Measurements from ENCODE around the gene KIAA0825.
"Not testable (repeated sequence)": the region's sequence is repeated elsewhere in the genome, so short reads cannot be mapped to it uniquely, and the experiment has no call there.

KIAA0825 gene

DNA sequence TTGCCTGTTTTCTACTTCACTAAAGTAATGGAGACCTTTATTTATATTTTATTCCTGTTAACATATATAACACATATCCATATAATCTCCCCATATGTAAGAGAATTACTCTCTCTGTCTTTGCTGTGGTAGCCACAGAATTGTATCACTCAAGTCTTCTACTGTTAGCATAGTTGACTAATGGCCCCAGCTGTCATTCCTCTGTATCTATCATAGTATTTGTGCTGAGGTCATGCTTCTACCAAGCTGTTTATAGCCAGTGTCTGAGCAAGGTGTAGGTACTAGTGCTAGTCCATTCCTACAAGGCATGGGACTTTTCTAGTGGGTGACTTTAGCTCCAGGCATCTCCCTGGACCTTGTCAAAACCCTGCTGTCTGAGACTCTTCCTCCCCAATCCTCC is 244.1 kb downstream of the KIAA0825 start:
- no peak for DNase-seq

DNA sequence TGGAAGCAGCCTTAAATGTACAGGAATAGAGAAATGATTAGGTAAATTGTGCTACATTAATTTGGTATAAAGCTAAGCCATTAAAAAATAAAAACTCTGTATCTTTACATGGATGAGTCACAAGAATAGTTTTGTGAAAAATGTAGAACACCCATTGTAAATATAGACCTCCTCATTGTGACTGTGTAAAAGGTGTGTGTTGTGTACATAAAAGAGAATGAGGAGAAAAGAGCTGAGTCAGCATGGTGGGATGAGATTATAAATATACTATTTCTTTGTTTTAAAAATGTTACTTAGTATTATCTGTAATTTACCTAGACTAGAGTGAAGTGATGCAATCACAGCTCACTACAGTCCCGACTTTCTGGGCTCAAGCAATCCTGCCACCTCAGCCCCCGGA is 250.5 kb downstream of the KIAA0825 start:
- DNase-seq: no peak

DNA sequence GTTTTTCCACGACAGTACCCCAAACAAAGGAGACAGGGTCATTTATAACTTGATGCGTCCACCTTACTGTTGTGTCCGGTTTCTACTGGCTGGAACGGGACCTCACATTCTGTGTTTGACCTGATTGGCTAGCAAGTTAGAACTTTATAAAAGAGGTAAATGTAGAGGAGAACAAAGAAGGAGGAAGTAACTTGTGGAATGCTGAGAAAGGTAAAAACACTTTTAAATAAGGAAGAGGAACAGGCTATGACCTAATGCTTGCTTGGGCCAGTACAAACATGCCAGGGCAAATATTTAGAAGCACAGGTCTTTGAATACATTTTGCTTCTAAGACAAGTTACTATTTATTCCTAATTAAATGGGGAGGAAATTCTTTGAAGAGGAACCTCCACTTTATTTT is 251.6 kb downstream of the KIAA0825 start:
- DNase-seq: no peak

DNA sequence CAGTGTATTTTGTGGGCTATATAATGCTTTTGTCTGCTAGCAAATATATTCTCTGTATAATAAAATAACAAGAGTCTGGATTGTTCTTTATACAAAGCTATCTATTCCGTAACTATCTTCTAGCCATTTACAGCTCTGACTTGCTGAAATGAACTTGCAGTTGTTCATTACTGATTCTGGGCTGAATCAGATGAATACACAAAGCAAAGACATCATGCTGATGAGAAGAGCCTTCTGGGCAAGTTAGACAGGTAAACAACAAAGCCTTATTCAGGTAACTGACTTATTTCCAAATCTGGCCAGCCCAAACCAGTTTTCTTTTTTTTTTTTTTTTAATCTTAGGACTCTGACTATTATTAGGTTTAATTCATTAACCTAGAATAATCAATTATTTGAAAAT is 255.5 kb downstream of the KIAA0825 start:
- DNase-seq: no peak

DNA sequence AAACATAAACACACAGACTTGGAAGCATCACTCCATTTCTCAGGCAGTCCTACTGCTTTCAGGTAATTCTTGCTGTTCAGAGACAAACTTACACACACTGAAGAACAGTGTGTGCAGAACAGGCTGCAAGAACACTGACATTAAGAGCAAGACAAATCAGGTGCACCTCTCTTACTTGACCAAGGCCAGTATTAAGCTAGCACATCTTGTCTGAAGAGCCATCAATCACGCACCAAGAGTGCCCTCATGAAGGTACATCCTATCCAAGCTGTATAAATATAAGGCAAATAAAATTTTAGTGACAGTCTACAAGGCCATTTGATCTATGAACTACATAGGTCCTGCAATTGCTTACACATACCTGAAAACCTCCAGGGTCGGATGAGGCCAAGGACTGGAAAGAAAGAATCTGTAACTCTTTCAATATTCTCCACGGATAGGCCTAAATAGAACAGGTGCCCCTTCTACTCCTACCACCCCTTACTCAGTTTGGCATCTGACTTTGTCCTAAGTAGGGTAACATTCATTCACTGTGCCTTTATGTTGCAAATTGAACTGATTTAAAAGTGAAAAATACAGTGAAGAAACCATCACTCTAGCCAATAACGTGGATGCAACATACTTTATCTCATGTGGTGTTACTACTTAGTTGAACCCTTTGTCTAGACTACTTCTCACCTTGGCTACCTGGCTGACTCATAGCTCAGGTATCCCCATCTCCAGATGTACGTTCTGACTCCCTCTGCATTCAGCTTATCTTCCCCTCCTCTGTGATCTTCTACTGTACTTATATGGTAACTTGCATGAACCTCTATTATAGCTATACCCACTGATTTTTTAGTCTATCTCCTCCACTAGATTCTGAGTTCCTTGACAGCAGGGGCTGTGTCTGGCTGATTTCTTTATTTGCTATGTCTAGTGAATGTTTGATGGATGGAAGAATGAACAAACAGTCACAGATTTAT is 256.3 kb downstream of the KIAA0825 start:
- DNase-seq: no peak

DNA sequence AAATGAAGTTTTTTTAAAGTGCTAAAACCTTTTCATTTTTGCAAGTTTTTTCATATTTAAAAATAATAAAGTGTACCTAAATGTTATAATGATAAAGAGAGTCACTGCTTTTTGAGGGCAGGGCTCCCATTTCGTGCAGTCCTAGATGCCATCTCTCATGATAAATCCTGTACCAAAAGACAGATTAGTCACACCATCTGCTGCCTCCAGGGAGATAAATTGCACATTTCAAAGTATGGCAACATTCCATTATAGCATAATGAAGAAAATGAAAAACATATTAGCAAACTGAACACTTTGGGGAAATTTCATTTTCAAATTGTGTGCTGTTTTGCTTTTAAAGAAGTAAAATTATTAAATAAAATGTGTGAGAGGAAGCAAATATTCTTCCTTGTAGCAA is 257.2 kb downstream of the KIAA0825 start:
- no peak for DNase-seq

DNA sequence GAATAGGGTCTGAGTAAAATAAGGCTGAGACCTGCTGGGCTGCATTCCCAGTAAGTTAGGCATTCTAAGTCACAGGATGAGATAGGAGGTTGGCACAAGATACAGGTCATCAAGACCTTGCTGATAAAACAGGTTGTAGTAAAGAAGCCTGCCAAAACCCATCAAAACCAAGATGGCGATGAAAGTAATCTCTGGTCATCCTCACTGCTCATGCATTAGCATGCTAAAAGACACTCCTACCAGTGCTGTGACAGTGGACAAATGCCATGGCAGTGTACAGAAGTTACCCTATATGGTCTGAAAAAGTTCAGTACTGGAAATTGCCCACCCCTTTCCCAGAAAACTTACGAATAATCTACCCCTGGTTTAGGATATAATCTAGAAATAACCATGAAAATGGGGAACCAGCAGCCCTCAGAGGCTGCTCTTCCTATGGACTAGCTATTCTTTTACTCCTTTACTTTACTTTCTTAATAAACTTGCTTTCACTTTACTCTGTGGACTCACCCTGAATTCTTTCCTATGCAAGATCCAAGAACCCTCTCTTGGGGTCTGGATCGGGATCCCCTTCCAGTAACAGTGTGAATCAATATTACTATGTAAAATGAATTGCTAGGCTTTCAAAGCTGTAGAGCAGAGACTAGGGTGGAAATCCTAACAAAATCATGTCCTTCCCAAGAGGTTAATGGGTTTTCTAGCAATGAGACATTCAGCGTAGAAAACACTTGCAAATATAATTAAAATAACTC is 257.8 kb downstream of the KIAA0825 start:
- DNase-seq: no peak

DNA sequence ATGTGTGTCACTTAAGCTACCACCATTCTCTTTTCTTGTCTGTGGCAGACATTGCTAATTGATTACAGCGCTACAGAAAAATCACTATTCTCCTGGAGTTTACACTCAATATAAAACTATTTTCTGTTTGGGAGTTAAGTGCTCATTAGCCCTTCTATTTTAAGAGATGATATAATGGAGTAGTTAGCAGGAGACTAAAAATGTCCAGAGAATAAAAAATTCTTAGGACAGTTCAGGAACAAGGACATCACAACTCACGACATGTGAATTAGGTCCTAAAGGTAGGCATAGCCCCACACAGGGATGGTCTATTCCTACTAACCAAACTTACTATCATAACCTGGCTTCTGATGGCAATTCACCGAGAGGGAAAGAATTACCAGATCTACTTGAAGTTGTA is 258.5 kb downstream of the KIAA0825 start:
- no peak for DNase-seq

DNA sequence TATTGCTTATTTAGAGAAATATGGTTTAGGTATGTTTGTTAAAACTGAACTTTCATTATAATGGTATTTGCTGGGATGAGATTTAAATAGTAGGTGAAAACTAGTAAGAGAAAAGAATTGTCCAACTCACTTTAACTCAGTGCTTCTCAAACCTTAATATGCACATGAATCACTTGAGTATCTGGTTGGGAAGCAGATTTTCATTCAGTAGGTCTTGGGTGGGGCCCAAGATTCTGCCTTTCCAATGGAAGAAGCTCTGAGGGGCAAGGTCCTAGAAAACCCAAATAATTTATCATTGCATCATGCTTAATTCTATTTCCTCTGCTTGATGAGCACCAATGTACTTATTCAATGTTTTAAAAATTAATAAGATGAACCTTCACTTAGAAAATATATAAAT is 262.6 kb downstream of the KIAA0825 start:
- DNase-seq: no peak

DNA sequence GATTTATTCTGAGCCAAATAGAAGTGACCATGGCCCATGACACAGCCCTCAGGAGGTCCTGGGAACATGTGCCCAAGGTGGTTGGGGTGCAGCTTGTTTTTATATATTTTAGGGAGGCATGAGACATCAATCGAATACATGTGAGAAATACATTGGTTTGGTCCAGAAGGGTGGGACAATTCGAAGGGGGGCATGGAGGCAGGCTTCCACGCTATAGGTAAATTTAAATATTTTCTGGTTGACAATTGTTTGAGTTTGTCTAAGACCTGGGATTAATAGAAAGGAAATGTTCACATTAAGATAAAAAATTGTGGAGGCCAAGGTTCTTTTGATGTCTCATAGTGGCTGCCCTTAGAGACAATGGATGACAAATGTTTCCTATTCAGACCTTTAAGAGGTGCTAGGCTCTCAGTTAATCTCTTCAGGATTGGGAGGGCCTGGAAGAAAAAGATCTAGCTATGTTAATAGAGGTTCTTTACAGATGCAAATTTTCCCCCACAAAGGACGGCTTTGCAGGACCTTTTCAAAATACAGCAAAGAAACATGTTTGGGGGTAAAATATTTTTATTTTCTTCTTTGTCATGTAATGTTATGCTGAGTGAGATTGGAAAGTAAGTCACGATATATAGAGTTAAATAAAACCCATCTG is 263.4 kb downstream of the KIAA0825 start:
- DNase-seq: not testable (repeated sequence)

DNA sequence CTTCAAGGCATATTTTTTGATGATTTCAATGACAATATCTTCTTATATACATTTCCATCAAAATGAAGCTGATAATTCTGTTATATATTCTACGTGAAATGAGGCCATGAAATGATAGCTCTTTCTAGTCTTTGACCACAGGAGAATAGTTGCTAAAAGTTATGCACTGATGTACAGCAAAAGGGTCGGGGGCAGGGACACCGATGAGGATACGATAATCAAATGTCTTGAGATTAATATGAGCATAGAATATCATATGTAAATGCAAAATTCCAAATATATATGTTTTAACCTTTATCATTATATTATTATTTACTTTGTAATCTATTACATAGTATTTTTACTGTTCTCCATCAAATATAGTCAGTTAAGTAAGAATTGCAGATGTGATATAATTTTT is 264.8 kb downstream of the KIAA0825 start:
- no peak for DNase-seq

DNA sequence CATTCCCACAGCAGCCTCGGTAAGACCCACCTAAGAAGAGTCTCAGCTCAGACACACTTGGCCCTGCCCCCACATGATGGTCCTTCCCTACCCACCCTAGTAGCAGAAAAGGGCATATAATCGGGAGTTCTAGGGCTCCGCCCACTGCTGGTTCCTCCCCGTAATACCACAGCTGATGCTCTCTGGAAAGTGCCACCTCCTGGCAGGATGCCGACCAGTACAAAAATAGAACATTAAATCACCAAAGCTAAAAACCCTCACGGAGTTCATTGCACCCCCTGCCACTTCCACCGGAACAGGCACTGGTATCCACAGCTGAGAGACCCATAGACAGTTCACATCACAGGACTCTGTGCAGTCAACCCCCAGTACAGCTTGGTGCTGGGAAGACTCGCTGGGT is 271.3 kb downstream of the KIAA0825 start:
- no peak for DNase-seq

DNA sequence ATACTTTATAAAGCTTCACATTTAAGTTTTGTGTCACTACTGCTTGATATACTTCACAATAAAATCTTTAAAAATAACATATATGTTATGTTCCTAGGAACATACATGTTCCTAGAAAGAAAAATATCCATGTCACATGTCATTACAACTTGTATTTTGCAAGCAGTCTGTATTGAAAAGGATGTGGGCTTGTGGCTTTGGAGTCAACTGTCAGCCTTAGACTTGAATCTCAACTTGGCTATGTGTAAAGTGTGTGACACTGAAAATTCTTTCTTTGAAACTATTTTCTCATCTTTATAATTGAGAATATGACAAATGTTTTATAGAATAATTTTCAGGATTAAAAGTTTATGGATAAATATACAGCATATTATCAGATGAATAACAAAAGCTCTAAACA is 273.1 kb downstream of the KIAA0825 start:
- no peak for DNase-seq

DNA sequence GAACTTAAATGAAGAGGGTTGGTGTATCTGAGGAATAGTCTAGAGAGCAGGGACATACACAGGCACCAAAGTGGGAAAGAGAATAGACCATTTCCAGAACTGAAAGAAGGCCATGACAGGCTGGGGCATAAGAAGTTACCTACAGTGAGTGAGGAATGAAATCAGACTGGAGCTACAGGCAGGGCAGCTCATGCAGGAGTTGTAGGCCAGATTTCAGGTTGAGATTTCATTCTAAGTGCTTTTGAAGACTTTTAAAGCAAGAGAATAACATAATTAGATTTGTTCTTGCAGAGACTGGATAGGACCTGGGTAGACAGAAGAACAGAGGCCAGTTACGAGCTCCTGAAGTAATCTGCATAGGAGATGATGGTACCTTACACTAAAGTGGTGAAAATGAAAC is 280.8 kb downstream of the KIAA0825 start:
- DNase-seq: no peak

DNA sequence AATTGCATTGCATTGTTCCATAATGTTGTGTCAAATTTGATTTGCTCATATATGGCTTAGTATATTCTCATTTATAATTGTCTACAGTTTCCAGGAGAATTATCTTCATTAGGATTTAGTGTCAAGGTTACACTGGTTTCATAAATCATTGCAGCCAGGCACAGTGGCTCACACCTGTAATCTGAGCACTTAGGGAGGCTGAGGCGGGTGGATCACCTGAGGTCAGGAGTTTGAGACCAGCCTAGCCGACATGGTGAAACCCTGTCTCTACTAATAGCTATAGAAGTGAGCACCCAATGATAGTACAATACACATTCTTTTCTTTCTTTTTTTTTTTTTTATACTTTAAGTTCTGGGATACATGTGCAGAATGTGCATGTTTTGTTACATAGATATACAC is 282.5 kb downstream of the KIAA0825 start:
- no peak for DNase-seq

DNA sequence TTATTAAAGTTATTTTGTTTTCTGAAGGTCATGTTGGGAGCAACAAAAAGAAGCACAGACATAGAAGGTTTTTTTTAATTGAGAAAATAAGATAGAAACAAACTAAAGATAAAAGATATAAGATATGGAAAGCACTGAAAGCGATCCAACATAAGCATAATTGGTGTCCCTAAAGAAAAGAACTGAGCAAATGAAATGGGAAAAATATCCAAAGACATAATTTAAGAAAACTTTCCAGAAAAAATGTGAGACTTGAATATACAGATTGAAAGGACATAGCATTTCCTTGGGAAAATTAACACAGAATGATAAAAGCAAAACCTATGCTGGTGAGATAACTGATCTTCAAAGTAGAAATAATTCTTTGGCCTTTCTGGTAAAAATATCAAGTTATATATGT is 289.3 kb downstream of the KIAA0825 start:
- no peak for DNase-seq

DNA sequence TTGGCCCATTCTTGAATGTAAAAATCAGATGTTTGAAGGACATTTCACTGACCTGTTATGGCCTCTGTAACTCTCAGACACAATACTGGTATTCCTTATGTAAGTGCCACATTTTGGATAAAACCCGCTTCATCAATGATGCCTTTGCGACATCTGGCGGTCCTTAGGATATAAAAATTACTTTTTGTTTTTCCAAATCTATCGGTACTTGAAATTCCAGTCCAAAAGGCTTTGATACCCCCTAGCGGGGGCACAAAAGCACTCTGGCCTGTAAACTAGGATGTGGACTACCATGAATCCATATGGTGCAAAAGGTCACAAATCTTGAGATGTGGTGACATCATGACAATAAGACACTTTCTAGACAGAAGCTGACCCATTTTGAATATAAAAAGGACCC is 291.8 kb downstream of the KIAA0825 start:
- no peak for DNase-seq

DNA sequence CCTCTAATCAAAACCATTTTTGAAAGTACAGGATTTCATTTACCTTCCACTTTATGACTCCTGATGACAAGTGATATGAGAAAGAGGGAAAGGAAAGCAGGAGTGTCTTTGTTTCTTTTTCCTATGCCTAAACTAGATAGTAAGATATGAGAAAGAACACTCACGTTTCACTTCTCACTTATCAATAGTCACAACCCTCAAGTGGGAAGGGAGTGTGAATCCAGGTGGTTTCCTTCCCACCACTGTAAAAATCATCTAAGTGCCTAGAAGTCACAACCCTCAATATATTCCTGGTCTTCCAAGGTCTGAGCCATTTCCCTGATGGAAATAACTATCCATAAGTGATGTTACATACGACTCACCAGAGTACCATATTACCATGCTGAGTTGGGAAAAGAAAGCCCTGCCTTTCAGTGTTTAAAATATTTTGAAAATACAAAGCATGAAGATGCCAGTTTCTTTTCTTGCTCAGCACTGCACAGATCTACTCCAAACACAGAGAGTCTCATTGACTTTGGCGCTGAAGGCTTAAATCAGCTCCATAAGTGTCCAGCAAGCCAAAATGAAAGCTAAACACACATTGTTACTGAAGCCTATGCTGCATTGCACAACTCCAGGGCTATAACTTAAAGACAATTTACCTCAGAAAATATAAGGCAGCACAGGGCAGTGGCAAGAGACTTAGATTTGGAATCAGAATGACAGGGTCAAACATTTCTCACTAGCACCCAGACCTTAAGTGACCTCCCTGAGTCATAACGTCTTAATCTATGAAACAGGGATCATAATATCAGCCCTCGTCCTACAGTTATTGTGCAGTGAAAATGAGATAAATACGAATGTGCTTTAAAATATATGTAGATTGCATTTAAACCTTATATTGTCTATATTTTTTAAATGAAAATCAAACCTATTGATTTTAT is 301.2 kb downstream of the KIAA0825 start:
- no peak for DNase-seq

DNA sequence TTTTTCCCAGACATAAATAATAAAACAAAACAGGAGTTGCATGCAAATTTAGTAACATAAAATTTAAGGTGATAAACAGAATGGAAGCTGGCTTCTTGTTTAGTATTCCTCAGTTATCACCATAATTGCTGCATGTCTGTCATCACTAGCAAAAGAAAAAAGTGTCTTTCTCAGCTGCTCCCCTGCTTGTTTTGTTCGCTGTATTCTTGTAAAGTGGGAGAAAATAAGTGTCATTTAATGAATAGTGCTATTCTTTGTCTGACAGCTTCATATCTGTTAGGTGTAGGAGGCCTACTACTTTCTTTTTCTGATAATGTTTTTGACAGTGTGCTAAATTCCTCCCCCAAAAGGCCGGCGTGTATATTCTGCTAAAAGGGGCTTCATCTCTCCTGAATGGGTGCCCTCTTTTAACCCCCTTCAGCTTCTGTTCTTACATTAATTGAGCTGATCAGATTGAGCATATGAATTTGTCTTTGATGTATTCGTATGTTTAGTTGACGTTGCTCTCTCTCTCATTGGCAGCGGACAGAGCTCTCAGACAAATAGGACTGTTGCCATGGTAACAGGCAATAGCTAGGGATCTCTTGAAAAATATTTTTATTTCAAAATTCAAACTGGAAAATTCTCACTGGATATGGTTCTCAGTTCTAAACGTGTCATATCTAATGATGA is 303.8 kb downstream of the KIAA0825 start:
- peak in 17 of 56 donors; percentile 0 to 27 (median 6) for DNase-seq

DNA sequence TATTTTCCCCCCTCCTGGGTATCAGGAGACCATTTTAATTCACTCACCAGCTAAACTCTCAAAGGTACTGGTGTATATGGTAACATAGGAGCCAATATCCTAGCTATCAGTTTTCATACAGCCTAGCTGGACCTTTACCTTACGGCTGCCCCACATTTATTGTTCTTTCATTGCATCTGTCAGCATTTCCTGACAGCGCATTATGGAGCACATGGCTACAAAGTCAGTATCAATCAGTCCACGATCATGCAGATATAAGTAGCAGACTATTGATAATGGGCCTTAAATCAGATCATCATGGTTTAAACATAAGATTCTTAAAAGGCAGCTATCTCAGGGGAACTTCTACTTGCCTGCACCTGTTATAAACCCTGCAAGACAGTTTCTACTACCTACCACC is 304.7 kb downstream of the KIAA0825 start:
- DNase-seq: no peak
